ENCODE results near the gene CCDC57. TPM values are rescaled to one million over a fixed set of nuclear protein-coding genes. Genes with fewer than 3 reads are reported as not detected.
A peak's percentile ranks its signal among the peaks of the same experiment; 100 is the strongest.

The CCDC57 gene
- total and polyA plus RNA-seq, 9 of the 15 experiments (the other 6 are each of a cell fraction or from before 2014, with no cell fraction given) = 0.83 to 36.2 (median 13.6) TPM

DNA sequence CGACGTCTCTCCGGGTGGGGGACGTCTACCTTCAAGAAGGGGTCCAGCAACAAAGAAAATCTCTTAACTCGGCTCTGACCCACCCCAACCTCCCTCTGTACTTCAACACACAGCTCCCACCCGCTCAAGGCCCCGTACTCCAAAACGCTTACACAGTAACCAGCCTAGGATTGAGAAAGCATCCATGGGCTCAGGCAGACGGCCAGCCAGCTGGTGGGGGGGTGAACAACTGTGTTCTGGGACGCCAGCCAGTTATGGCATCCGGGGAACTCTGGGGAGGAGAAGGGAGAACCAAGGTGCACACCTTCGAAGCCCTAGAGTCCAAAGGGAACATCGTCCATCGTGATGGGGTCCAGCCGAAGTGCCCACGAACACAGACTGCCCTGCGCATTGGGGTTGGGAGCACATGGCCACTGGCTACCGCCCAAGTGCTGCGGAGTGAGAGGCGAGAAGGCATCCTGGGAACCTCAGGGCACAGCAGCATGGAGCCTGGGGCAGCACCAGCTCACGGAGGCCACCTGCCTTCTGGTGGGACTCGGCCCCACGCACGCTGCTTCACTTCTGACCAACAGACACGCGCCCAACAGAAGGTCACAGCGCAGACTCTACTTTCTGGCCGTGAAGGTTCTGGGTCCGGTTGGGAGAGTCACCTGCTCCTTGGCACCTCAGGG lies 30.5 kb upstream of the CCDC57 start (continued):
- TF ChIP-seq, protein P1, sequence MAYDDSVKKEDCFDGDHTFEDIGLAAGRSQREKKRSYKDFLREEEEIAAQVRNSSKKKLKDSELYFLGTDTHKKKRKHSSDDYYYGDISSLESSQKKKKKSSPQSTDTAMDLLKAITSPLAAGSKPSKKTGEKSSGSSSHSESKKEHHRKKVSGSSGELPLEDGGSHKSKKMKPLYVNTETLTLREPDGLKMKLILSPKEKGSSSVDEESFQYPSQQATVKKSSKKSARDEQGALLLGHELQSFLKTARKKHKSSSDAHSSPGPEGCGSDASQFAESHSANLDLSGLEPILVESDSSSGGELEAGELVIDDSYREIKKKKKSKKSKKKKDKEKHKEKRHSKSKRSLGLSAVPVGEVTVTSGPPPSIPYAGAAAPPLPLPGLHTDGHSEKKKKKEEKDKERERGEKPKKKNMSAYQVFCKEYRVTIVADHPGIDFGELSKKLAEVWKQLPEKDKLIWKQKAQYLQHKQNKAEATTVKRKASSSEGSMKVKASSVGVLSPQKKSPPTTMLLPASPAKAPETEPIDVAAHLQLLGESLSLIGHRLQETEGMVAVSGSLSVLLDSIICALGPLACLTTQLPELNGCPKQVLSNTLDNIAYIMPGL (CRISPR knock-in tag; IDR thresholded peaks at IDR 0.05) = no peak

DNA sequence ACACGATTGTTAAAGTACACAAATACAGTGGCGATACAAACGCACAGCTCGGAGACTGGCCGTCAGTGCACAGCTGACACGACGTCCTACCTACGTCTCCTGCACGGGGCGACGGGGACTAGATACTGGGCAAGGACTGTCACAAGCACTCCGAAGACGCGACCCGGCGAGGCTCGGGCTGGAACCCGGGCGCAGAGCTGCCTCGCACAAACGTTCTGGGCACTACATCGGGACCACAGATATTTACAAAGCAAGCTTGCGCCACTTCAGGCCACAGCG lies 30.0 kb upstream of the CCDC57 start:
- no TSS peak for BruUV-seq (replicated peaks)
- DNase-seq (ENCODE audit: extremely low read depth in 1 of 4, low spot score in 3 of 4) (no peak), ATAC-seq (no peak), FAIRE-seq (no peak)
- H3K9me3 ChIP-seq (replicated peaks; ENCODE audit: control insufficient read depth, insufficient read depth, low read depth, low read length) = no peaks in the 10 kb centered on the region
- peaks cover 48% of the 10 kb centered on the region for H3K79me2 ChIP-seq (ENCODE audit: control insufficient read depth, insufficient read depth, low read length)
- no peak overlapping the region for H2AFZ ChIP-seq (ENCODE audit: low read depth, low read length)
- in situ Hi-C loops (cut with MboI) (loop anchor here (5.0 kb wide), 1 partner anchor 65 kb away; no protein-coding TSS in a partner anchor), intact Hi-C loops (cut with micrococcal nuclease) (no loop called here)
- CTCF ChIA-PET (ENCODE audit: low intra/inter-chr PET ratio) = no interaction called here
- H3K27ac ChIP-seq (ENCODE audit: extremely low read depth, low read depth, low read length) = peak overlapping the region; percentile 76
- 89% methylated on average over 22 of the region's 24 CpGs for WGBS (ENCODE audit: insufficient coverage, low coverage, missing lambda C conversion rate)
- POLR2A ChIA-PET = interaction anchor here (0.6 to 2.7 kb wide), 9 partner anchors 8 to 103 kb away, joined by 3 to 20 read pairs (median 6); no protein-coding TSS in a partner anchor
- peak overlapping the region; percentile 50; the same call in 1 of the 2 replicates for H3K4me2 ChIP-seq (ENCODE audit: insufficient read depth, low read length)
- TF ChIP-seq, protein P2, sequence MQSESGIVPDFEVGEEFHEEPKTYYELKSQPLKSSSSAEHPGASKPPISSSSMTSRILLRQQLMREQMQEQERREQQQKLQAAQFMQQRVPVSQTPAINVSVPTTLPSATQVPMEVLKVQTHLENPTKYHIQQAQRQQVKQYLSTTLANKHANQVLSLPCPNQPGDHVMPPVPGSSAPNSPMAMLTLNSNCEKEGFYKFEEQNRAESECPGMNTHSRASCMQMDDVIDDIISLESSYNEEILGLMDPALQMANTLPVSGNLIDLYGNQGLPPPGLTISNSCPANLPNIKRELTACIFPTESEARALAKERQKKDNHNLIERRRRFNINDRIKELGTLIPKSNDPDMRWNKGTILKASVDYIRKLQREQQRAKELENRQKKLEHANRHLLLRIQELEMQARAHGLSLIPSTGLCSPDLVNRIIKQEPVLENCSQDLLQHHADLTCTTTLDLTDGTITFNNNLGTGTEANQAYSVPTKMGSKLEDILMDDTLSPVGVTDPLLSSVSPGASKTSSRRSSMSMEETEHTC (IDR thresholded peaks at IDR 0.05) = no peak
- no peak for TF ChIP-seq ZNF12 (CRISPR knock-in tag; IDR thresholded peaks at IDR 0.05)
- 0 out of 2 replicates have a peak, but pooled peaks have one; percentile 19 for TF ChIP-seq POLR2A (conservative IDR thresholded peaks at IDR 0.05)
- TF ChIP-seq RBFOX2 (IDR thresholded peaks at IDR 0.05; ENCODE audit: low read depth, low read length) = 0 out of 2 replicates have a peak, but pooled peaks have one; percentile 17
- no peak for TF ChIP-seq ZNF324 (CRISPR knock-in tag; IDR thresholded peaks at IDR 0.05)
- TF ChIP-seq ZFX (CRISPR knock-in tag; IDR thresholded peaks at IDR 0.05) = 0 out of 2 replicates have a peak, but pooled peaks have one; percentile 7
- TF ChIP-seq ZNF583 (CRISPR knock-in tag; IDR thresholded peaks at IDR 0.05) = no peak
- H3K27me3 ChIP-seq (ENCODE audit: control insufficient read depth in 2 of 2, insufficient read depth in 2 of 2, low read length in 2 of 2) = no peaks in the 10 kb centered on the region
- no peaks in the 10 kb centered on the region for H3K9me1 ChIP-seq (ENCODE audit: control insufficient read depth, insufficient read depth, low read length)
- H4K20me1 ChIP-seq (replicated peaks; ENCODE audit: control insufficient read depth, insufficient read depth, low read length) = 0 out of 2 replicates have a peak, but pooled peaks cover 2% of the 10 kb centered on the region
- peak overlapping the region; percentile 50 to 90 for H3K9ac ChIP-seq (ENCODE audit: insufficient read depth in 1 of 2, low read depth in 2 of 2, low read length in 2 of 2)
- H3K4me3 ChIP-seq = no peak overlapping the region
- peaks cover 44 to 91% of the 10 kb centered on the region in 2 experiments for H3K4me1 ChIP-seq (replicated peaks in 1 of 2; ENCODE audit: control insufficient read depth in 2 of 2, insufficient read depth in 2 of 2, low read length in 2 of 2)
- H3K36me3 ChIP-seq (ENCODE audit: control insufficient read depth, insufficient read depth, low read length) = peaks cover 65% of the 10 kb centered on the region
